OCI-LY1 (cell line): ENCODE data around the gene ZNF714.

Experiments
- CTCF ChIP-seq: fragments of 200-600 bp; sonication (generic), shearing (Covaris generic); IDR thresholded peaks from 2 replicates; pipeline ENCODE4 v1.5.1; 2017; ENCODE audit warnings: mild to moderate bottlenecking, antibody characterized with exemption, low read length, moderate library complexity, mixed read lengths
- EZH2 ChIP-seq: fragments of 200-600 bp; sonication (generic), shearing (Covaris generic); IDR thresholded peaks from 2 replicates; pipeline ENCODE4 v1.8.0; 2017; ENCODE audit warnings: borderline replicate concordance, mixed run types, mild to moderate bottlenecking, antibody characterized with exemption, low read length, moderate library complexity, mixed read lengths

GRCh38 chr19:21158523-21159135 lies 76.6 kb downstream of the ZNF714 start:
- TF ChIP-seq CTCF = no peak
- TF ChIP-seq EZH2 = no peak
